A673 (cell line): ENCODE data around the gene ADGRG7.
A peak's percentile ranks its signal among the peaks of the same experiment; 100 is the strongest.

Experiments
- EZH2 ChIP-seq: fragments of 200-600 bp; sonication (generic); IDR thresholded peaks from 2 replicates; pipeline ENCODE4 v1.6.1; 2017; ENCODE audit warnings: borderline replicate concordance, low read depth, mild to moderate bottlenecking, mixed read lengths, antibody characterized with exemption, low read length; ENCODE audit not compliant: poor library complexity, severe bottlenecking
- TF ChIP-seq, protein P1 (sequence below): fragments of 300-800, 200-600 bp; sonication (generic); conservative IDR thresholded peaks from 2 replicates; pipeline ENCODE4 v1.5.1; 2017; ENCODE audit warnings: low read depth, mild to moderate bottlenecking, antibody characterized with exemption, low read length, moderate library complexity, mixed read lengths

DNA sequence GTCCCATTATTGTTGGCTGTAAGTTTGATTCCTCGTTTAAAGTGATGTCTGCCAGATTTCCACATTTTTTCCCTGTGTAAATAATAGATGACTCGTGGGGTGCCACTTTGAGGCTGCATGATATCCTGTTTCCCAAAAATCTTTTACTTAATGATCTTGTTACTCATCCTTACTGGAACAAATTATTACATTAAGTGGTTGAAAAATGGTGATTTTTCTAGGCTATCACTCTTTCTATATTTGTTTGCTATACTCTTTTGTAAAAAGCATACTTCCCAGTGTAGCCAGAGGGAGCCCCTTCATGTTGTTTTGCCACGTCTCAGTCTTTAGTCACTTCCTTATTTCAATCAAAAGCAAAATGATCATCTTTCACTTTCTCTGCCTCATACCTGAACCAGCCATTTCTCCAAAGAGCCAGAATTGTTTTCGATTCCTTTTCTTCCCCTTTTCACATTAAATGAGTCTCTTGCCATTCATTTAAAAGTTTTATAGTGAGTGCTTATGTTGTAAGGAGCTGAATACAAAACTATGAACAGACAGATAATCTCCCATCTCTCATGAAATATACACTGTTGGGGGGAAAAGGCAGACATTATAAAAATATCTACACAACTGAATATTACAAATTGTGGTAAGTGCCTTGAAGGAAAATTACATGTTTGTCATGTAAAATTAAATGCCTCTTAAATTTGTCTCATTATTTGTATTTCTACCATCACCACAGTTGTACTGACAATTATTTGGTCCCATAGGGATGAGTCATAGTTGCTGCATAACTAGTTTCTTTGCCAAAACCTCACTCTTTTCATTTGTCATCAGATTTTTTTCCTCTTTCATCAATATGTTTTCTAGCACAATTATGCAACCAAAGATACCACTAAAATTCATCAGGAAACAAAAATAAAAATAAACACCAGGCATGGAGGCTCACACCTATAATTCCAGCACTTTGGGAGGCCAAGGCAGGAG, 41.5 kb downstream of the ADGRG7 start:
- no peak for TF ChIP-seq EZH2
- TF ChIP-seq, protein P1, sequence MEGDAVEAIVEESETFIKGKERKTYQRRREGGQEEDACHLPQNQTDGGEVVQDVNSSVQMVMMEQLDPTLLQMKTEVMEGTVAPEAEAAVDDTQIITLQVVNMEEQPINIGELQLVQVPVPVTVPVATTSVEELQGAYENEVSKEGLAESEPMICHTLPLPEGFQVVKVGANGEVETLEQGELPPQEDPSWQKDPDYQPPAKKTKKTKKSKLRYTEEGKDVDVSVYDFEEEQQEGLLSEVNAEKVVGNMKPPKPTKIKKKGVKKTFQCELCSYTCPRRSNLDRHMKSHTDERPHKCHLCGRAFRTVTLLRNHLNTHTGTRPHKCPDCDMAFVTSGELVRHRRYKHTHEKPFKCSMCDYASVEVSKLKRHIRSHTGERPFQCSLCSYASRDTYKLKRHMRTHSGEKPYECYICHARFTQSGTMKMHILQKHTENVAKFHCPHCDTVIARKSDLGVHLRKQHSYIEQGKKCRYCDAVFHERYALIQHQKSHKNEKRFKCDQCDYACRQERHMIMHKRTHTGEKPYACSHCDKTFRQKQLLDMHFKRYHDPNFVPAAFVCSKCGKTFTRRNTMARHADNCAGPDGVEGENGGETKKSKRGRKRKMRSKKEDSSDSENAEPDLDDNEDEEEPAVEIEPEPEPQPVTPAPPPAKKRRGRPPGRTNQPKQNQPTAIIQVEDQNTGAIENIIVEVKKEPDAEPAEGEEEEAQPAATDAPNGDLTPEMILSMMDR: peak; percentile 40; the same call in 1 of the 2 replicates
